HG02571 (cell line): Measurements from ENCODE around the gene OR52E2.

Source experiments
- ATAC-seq: cut with Tn5 transposase; IDR thresholded peaks from one replicate; pipeline ENCODE4 v1.9.1; 2021; ENCODE audit warnings: mild to moderate bottlenecking, moderate library complexity; ENCODE audit not compliant: unreplicated experiment

The OR52E2 gene

DNA sequence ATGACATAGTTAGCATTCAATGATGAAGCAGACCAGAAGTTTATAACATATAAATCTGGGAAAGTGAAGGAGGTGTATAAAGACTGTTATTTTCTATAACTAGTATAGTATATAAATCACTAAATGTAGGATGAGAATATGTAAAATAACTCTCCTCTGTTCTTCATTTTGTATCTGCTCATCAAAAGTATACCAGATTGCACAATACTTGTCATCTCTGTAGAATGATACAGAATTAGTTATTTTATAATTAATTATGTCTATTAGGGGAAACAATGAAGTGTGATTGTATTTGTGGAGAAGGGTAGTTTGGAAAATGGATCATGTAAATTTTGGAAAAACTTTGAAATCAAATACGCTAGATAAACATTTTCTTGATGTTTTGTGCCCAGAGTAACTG is 46.4 kb downstream of the OR52E2 start:
- no peak for ATAC-seq

- no peak for ATAC-seq
These were observed 48.2 kb downstream of the OR52E2 start for GRCh38 chr11:5011254-5011653.
